OCI-LY3 (cell line): Measurements from ENCODE around the gene ALKAL2.

ENCODE experiments used
- CTCF ChIP-seq: fragments of 200-600, 300-600 bp; sonication (generic); IDR thresholded peaks from 2 replicates; pipeline ENCODE4 v1.5.1; 2014; ENCODE audit warnings: antibody characterized with exemption, low read length, low read depth
- EZH2phosphoT487 ChIP-seq: fragments of 200-600 bp; shearing (Covaris generic); IDR thresholded peaks from 2 replicates; pipeline ENCODE4 v1.6.1; 2018; ENCODE audit warnings: antibody characterized with exemption, mixed run types, low read depth

DNA sequence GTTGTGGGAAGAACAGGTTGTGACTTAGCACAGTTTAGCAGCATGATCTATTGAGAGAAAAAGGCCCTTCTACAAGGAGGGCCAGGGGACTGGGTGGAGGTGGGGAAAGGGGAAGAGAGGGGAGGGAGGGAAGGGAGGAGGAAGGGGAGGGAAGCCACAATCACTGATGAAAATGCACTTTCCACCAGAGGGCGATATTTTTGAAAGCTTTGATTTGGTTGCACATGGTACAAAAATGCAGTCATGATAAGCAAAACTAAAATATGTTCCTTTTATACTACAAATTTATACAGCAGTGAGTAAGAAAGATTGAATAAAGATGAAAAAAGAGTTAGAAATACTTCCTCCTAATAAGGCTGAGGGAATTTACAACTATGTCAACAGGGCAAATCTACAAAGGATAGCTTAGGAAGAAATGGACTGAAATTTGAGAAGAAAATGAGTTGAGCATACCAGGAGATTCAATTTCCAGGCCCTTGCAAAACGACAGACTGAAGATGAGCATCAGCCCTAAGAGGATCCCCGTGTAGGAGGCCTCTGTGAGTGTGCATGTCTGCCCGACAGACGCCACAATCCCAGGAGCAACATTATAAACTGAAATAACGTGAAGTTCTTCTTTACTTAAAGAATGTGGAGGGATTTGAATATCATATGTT, 41.3 kb downstream of the ALKAL2 start:
- TF ChIP-seq CTCF (peak; percentile 58), EZH2phosphoT487 (no peak)
